ENCODE results near the gene SPON1.

SPON1 gene

DNA sequence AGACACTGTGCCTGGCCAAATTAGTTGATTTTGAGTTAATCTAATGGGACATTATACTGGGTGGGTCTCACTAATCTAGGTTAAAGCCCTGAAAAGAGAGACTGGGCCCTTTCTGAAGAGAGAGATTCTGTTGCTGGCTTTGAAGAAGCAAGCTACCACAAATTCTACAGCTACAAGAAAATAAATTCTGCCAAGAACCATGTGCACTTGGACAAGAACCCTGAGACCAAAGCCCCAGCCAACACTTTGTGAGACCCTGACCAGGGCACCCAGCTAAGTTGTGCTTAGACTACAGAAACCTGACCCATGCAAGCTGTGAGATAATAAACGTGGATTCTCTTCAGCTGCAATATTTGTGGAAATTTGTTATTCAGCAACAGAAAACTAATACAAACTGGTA, 20.1 kb upstream of the SPON1 start:
- no peak for DNase-seq (ENCODE audit: low read depth, low spot score)
- H3K27ac ChIP-seq, result no peak overlapping the region

DNA sequence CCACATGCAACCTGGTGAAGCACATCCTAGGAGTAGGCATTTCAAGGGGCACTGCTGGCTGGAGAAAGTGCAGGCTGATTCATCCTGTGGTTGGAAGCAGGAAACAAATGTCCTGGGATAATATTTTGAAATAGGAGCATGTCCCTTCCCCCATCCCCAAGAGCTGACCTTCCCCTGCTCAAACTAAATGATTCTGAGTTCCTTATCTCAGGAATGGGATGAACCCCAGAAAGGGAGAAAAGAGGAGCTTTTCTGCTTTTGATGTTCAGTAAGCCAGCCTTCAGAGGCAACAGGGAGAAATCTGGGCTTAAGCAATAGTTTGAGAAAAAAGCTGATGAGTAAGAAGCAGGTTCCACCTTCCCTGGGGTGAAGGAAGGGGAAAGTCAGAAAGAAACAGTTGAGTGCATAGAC, 19.5 kb upstream of the SPON1 start:
- peak overlapping the region; percentile 9 for H3K27ac ChIP-seq
- DNase-seq (ENCODE audit: low read depth, low spot score), result no peak

DNA sequence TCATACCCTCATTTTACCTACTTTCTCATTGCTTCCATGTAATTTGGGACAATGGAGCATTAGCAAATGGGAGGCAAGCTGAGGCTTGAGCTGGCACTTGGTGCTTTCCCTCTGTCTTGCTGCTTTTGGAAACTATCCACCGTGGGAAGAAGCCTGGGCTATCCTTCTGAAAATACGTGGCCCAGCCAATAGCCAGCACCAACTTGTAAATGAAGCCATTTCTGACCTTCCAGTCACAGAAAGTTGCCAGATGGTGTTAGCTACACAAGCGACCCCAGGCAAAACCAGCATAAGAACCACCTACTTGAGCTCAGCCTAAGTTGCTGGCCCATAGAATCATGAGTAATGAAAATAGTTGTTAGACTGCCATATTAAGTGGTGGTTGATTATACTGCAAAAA, 18.5 kb upstream of the SPON1 start:
- no peak overlapping the region for H3K27ac ChIP-seq

DNA sequence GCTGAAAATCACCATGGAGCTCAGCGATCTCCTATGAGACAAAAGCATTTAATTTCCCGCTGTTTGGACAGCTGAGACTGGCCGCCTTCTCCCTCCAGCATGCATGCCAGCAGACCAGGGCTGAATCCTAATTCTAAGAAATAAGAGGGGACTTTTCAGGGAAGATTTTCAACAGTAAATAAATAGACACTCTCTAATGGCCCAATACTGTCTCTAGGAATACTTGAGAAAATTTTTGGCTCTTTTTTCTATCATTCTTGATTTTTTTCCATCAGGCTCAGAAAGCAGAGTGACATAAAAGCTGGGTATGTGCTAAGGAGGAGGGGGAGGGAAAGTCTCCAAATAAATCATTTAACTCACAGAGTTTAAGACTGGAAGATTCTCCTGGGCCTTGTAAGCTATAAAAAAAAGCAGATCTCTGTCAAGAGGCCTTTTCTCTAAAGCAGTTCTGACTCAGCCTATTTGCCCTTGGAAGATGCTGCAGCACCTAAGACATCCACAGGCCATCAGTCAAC, 17.6 kb upstream of the SPON1 start:
- H3K27ac ChIP-seq, result no peak overlapping the region
- no peak for DNase-seq (ENCODE audit: low read depth, low spot score)

More for the DNA sequence above, 18.5 kb upstream of the SPON1 start:
- DNase-seq (ENCODE audit: low read depth, low spot score), result no peak

DNA sequence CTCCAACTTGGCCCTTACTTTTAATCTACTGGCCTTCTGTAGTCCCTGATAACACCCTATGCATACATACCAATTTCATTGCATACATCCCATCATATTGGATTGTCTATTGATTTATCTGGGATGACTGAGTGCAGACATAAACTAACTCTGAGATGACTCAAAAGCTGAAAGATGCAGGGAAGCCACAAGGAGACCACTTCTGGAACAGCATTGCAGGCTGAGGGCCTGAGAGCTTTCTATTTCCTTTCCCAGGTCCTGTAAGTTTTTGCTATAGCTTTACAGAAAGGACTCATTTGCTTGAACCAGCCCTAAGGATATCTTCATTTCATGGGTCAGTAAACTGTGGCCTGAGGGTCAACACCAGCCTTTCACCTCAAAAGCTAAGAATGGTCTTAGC, 15.1 kb upstream of the SPON1 start:
- no peak for DNase-seq (ENCODE audit: low read depth, low spot score)
- no peak overlapping the region for H3K27ac ChIP-seq

DNA sequence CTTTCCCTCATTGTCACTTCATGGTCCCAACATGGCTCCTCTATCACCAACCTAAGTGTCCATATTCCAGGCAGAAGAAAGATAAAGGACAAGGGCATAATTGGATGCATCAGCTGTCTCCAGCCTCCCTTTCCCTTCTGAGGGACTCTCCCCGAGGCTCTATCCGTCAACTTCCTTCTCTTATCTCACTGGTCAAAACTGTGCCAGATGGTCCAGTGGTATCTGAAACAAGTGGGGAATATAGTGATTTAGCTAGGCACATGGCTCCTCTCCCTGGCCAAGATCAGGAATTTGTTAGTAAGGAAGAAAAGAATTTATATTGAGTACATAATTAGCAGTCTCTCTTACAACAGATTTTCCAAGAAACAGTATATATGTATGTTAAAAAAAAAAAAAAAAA, 12.6 kb upstream of the SPON1 start:
- no peak overlapping the region for H3K27ac ChIP-seq
- DNase-seq (ENCODE audit: low read depth, low spot score), result no peak

DNA sequence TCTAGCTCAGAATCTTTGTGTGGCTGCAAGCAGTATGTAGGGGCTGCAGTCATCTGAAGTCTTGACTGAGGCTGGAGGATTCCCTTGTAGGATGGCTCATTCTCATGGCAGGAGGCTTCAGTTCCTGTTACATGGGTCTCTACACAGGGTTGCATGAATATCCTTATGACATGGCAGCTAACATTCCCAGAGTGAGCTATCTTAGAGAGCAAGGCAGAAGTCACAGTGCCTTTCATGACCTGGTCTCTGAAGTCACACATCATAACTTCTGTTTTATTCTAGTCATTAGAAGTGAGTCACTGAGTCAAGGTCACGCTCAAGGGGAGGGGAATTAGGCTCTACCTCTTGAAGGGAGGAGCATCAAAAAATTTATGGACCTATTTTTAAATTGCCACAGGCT, 10.3 kb upstream of the SPON1 start:
- DNase-seq (ENCODE audit: low read depth, low spot score), result no peak

DNA sequence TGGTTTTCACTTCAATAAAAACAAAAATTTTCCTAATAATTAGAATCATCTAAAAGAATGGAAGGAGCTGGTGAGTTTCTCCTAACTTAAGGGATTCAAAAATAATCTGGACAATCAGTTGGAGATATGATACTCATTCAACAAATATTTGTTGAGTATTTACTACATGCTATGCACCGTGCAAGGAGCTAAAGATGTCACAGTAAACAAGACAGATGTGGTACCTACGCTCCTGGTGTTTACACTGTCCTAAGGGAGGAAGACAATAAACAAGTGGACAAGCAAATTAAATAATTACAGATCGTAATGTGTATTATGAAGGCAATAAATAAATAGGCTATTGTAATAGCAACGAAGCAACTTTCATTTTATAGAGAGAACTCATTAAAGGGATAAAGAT, 9.9 kb upstream of the SPON1 start:
- no peak for DNase-seq (ENCODE audit: low read depth, low spot score)
- no peak overlapping the region for H3K27ac ChIP-seq

More for the DNA sequence above, 10.3 kb upstream of the SPON1 start:
- no peak overlapping the region for H3K27ac ChIP-seq

DNA sequence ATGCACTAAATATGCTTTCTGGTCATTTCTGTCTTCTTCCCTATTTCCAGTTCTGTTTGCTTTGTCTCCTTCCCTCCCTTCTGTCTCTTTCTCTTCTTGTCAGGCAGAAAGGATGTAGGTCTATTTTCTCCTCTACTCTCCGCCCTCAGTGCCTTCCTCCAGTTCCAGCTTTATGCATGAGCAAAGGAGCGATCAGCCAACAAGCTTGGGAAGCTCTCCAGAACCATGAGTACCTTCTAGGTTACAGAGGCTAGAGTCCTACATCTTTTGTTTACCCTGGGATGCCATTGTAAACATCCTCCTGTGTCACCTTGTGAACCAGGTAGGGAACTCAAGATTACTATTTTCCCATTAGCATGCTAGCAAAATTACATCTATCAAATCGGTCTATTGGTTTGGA, 7.9 kb upstream of the SPON1 start:
- no peak overlapping the region for H3K27ac ChIP-seq
- DNase-seq (ENCODE audit: low read depth, low spot score), result no peak

DNA sequence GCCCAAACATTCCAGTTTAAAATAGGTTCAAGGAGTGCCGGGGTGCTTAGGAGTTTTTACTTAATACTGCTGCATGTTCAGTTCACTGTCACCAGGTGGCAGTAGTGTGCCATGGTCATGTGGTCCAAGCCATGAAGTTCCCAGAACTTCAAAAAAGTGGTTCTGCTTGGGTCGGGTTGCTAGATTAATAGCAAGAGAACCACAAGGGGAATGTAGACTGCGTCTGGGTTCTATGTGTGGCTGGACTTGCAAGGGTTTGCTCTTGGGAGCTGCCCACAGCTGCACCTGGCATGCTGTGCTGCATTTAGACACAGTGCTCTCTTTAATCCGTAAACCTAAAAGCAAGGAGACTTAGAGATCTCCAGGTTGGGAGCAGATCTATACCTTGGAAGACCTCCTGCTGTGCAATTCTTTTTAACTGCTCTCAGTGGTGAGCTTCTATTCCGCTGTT, 6.5 kb upstream of the SPON1 start:
- DNase-seq (ENCODE audit: low read depth, low spot score), result no peak
- no peak overlapping the region for H3K27ac ChIP-seq

DNA sequence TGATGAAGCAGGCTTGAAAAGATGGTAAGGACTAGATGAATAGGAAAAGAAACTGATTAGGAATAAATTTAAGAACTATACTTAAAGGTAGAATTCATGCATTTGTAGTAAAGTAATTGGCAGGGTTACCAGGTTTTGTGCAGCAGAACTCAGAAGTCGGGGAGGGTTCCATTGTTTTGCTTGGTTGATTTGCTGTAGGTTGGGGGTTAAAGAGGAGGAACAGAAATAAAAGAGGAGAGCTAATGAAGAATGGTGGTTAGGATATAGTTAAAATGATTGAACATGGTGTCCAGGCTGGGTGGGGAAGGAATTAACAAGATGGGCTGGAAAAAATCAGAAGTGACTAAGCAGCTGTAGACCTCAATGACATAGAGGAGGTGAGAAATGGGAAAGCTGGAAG, 5.5 kb upstream of the SPON1 start:
- no peak for DNase-seq (ENCODE audit: low read depth, low spot score)

DNA sequence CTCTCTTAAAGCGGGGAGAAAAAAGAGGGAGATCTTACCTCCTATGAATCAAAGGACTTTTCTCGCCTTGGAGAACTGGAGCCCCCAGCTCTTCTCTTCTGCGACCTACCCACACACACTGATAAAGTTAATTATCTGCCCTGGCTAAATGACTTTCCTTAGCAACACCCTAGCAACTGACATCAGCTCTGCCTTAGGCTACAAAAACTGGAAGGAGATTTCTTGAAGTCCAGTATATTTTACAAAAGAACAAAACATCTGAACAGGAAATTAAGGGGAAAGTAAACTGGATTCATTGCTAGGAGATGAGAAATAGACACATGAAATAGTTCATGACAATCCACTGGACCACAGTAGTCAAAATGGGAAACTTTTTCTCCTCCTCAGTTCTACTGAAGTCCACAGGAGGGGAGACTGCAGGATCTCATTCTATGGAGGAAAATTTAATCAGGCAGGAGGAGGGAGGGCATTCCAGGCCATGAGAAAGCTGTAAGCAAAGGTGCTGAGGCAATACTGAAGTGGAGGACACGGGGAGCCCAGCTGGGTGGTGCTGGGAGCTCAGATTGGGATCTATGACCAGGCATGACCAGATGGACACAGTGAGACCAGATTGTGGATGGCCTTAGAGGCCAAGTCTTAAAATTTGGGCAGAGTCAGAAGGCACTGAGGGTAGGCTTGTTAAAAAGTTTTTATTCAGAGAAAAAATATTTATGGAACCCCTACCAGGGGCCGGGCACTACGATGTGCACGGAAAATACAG, 3.7 kb upstream of the SPON1 start:
- H3K27ac ChIP-seq, result no peak overlapping the region
- no peak for DNase-seq (ENCODE audit: low read depth, low spot score)

More for the DNA sequence above, 5.5 kb upstream of the SPON1 start:
- no peak overlapping the region for H3K27ac ChIP-seq

DNA sequence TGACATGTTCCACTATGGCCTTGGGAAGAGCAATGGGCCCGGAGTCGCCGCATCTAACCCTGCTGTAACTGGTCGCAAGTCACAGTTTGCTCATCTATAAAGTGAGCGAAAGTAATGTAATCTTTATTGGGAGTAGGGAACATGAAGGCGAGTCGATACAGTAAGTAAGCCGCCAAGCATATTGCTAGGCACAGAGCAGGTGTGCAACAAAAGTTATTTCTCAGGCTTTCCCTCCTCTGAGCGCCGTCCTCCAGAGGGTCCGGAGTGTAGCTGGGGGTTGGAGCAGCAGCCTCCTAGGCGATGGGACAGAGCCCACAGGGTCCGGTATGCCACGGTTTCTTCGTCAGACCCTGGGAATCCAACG, 343 bp upstream of the SPON1 start:
- no peak overlapping the region for H3K27ac ChIP-seq
- no peak for DNase-seq (ENCODE audit: low read depth, low spot score)

DNA sequence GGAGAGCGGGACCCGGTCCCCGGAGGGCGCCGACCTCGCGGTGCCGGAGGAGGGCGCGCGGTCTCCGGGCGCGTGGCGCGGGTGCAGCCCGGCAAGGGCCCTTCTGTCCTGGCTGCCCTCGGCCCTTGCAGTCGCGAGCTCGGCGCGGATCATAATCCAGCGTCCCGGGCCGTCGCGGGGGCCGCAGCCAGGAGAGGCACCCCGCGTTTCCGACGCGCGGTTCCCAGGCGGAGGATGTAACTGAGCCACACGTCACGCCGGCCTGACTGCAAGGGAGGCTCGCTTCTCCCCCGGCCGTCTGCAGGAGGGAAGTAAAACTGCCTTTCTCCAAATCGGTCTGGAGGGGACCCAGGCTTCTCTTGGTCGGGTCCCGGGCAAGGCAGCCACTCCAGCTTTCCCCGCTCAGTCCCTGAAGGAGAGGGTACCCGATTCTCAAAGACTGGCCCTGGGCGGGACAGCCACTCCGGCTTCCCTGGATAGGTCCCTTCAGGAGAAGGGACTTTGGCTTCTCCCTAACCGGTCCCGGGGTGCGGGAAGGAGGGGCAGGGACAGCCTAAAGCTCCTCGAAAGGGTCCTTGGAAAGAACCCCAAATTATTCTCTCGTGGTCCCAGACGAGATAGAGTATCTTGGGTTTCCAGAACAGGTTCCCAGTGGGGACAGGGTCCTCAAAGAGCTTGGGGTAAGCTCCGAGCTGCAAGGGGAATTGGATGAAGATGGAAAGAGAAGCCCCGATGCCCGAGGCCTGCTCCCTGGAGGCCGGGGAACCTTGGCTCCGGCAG, 836 bp downstream of the SPON1 start:
- no peak for DNase-seq (ENCODE audit: low read depth, low spot score)
- no peak overlapping the region for H3K27ac ChIP-seq

DNA sequence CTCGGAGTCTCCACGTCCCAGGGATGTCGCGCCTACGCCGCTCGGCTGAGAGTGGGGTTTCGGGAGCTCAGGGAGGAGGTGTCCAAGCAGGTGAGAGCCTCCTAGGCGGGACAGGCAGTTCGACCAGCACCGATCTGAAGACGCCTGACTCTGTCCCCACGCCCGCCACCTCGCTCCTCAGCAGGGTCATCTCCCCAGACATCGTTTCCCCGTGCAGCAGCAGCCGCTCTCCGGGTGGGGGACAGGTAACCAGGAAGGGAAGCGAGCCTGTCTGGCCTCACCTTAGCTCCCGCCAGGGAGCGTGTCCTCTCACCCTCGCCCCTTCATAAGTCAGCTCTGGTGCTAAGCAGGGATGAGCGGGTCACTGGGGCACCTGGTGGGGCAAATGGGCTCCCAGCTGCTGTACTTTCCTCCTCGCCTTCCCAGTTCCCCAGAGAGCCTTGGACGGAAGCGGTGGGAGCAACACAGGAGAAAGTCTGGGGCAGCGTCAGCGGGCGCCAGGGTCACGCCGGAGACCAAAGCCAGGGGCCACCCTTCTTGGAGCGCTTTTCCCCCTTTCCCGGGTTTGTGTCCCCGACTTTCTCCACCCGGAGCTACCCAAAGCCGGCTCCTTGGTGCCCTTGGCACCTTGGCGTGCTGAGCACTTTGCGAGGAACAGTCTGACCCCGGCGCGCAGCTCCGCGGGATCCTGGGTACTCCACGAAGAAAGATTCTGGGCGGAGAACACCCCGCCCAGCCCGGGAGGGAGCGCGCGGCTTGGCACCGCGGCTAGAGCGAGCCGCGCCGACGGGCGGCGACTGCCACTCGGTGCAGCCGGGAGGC, 1.6 kb downstream of the SPON1 start:
- DNase-seq (ENCODE audit: low read depth, low spot score), result no peak
- H3K27ac ChIP-seq, result no peak overlapping the region

DNA sequence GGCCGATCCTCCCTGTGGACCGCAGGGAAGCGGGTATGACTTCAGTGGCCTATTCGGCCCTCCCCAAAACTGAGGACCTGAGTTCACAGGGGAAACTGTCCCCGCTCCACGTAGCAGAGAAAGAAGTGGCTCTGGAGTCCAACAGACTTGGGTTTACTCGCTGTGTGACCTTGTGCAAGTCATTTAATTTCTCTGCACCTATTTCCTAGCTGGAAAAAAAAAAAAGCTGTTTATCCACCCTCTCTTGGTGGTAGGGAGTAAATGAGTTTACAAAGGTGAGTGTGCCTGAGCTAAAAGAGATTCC, 2.2 kb downstream of the SPON1 start:
- H3K27ac ChIP-seq, result no peak overlapping the region

DNA sequence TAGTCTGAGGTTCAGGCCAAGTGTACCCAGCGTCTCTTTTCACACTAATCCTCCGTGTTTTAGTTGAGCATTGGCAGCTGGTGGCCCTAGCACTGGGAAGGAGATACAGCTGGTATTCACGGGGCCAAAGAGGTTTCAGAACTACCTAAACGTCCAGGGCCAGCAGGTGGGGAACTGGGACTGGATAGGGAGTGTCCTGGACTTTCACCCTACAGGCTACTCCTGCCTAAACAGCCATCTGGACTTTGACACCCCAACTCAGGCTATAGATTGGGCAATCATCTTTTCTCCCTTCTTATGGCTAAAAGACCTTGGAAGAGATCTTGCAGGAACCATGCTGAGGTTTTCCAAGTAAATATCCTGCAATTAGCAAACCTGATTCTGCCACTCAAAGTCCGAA, 2.8 kb downstream of the SPON1 start:
- H3K27ac ChIP-seq, result no peak overlapping the region
- DNase-seq (ENCODE audit: low read depth, low spot score), result no peak

More for the DNA sequence above, 2.2 kb downstream of the SPON1 start:
- no peak for DNase-seq (ENCODE audit: low read depth, low spot score)

DNA sequence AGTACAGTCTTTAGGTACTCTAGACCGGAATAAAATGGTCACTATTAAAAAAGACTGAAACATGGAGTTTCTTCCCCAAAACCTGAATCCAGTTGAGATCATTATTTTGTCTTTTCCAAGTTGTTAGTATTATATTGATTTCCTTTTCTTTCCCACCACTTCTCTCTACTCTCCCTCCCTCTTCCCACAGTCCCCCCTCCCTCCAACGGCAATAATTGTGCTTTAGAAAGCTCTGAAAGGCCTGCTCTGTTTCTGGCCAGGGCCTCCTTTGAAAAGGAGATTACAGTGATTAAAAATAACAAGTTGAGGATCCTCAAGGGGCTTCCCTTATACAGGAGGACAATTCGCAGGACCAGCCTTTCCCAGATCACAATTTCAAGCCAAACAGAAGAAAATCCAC, 3.5 kb downstream of the SPON1 start:
- H3K27ac ChIP-seq, result no peak overlapping the region
- no peak for DNase-seq (ENCODE audit: low read depth, low spot score)

DNA sequence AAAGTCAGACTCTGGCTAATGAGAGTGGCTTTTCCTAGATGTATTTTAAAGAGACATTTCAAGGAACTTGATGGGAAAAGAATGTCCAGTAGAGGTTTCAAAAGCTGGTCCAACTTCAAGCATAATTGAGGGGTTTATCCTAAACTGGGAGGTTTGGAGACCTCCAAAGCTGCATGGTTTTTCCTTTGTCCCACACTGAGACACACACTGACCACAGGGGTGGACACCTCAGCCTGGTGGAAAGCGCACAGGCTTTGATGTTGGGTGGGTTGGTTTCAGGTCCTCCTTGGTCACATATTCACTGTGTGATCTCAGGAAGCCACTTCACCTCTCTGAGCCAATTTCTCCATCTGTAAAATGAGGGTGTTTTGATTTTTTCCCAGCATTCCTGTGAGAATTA, 4.0 kb downstream of the SPON1 start:
- DNase-seq (ENCODE audit: low read depth, low spot score), result no peak
- no peak overlapping the region for H3K27ac ChIP-seq

DNA sequence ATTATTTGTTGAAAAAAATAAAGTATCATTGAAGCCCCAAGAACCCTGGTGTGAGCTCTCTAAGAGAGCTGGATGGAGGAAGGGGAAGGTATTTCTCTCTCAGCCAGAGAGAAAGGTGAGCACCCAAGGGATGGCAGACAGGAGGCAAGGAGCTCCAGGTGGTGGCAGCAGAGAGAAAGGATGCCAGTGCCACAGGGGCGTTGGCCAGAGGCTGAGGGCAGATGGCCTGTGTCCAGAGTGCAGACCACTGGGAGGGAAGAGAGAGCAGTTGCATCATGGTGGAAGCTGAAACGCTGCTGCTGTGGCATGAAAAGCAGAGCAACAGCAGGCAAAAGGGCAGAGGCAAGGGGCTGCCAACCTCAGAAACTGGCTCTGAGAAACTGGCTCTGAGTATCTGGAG, 8.5 kb downstream of the SPON1 start:
- DNase-seq (ENCODE audit: low read depth, low spot score), result no peak
- no peak overlapping the region for H3K27ac ChIP-seq
